Fibroblast of villous mesenchyme (primary cell): ENCODE measurements around the gene SSH3. TPM values are rescaled to one million over a fixed set of nuclear protein-coding genes. Genes with fewer than 3 reads are reported as not detected.

Experiments
- DNase-seq: peaks from one replicate; pipeline ENCODE4 v3.0.0-alpha.2; 2010; ENCODE audit warnings: low read depth
- H3K4me3 ChIP-seq: 2 replicates; pipeline ENCODE4 v1.5.1; 2011; ENCODE audit warnings: low read depth, mild to moderate bottlenecking, low read length
- total RNA-seq: library from RNA; depleted of rRNA; stranded (reverse); fragments of >200 nt; gene quantifications from 2 replicates; pipeline ENCODE4 v1.2.3, GENCODE V29; 2012
- TF ChIP-seq, protein P1 (sequence below): IDR thresholded peaks from 2 replicates; pipeline ENCODE4 v1.5.1; 2012; ENCODE audit warnings: low read depth, mild to moderate bottlenecking, low read length; ENCODE audit not compliant: insufficient read depth

The SSH3 gene
- total RNA-seq, result 16.1 and 21.2 TPM in 2 replicates

DNA sequence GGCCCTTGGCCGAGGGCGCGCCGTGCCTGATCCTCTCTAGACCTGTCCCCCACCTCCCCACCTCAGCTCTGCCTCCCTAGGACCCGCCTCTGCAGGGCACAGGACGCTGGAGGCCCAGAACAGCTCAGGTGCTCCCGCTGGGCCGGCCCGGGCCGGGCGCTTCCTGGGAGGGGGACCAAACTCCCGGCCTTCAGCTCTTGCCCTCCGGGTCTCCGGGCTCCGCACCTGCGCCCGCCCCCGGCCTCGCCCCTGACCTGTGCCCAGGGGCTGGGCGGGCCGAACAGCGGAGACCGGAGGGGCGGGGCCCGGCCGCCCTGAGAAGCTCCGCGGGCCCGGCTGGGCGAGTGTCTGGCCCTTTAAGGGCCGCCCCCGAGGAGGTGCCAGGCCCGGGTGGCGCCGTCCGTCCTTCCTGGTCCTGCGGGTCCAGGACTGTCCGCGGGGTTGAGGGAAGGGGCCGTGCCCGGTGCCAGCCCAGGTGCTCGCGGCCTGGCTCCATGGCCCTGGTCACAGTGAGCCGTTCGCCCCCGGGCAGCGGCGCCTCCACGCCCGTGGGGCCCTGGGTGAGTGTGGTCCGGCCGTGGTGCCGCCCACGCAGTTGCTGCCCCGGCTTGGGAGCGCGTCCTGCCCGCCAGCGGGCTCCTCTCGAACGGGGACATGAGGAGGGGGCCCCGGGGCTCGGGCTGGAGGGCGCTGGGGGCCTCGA lies at the start of gene SSH3:
Gene SSH3, plus strand, starts transcription at position 399 of the 703 bp plus-strand sequence. Its CDS starts 96 bp downstream, at position 495.
- TF ChIP-seq, protein P1, sequence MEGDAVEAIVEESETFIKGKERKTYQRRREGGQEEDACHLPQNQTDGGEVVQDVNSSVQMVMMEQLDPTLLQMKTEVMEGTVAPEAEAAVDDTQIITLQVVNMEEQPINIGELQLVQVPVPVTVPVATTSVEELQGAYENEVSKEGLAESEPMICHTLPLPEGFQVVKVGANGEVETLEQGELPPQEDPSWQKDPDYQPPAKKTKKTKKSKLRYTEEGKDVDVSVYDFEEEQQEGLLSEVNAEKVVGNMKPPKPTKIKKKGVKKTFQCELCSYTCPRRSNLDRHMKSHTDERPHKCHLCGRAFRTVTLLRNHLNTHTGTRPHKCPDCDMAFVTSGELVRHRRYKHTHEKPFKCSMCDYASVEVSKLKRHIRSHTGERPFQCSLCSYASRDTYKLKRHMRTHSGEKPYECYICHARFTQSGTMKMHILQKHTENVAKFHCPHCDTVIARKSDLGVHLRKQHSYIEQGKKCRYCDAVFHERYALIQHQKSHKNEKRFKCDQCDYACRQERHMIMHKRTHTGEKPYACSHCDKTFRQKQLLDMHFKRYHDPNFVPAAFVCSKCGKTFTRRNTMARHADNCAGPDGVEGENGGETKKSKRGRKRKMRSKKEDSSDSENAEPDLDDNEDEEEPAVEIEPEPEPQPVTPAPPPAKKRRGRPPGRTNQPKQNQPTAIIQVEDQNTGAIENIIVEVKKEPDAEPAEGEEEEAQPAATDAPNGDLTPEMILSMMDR, result no peak
- DNase-seq, result peak; percentile 57

GRCh38 chr11:67253872-67254624 lies 49.3 kb upstream of the SSH3 start:
- no peak for DNase-seq
- TF ChIP-seq, protein P1, result no peak

More for the DNA sequence above, at the start of gene SSH3:
- H3K4me3 ChIP-seq, result peak within 1 kb of the TSS; percentile 77

GRCh38 chr11:67254798-67255197 lies 48.5 kb upstream of the SSH3 start:
- TF ChIP-seq, protein P1, result no peak
- H3K4me3 ChIP-seq, result no peak overlapping the region
- DNase-seq, result no peak

More at GRCh38 chr11:67253872-67254624, 49.3 kb upstream of the SSH3 start:
- no peak overlapping the region for H3K4me3 ChIP-seq

DNA sequence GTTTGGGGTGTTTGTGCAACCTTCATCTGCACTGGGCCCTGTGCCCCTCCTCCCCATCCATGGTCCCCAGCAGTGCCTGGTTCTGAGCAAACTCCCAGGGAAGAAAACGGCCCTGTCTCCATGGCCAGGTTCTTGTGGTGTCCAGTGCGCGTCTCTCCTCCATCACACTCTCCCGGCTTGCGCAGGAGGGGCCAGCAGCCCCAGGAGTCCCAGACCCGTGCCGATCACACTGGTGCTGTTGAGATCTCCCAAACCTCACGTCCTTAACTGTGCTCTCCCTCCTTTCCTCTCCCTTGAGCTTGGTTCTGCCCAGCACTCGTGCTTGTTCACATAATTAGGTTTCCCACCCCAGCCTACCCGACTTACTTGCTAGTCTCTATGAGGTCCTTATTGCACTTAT lies 48.0 kb upstream of the SSH3 start:
- TF ChIP-seq, protein P1, result no peak
- no peak for DNase-seq

GRCh38 chr11:67255864-67256263 lies 47.5 kb upstream of the SSH3 start:
- TF ChIP-seq, protein P1, result no peak
- no peak for DNase-seq
- no peak overlapping the region for H3K4me3 ChIP-seq

More for the DNA sequence above, 48.0 kb upstream of the SSH3 start:
- H3K4me3 ChIP-seq, result no peak overlapping the region

GRCh38 chr11:67256477-67257135 lies 46.7 kb upstream of the SSH3 start:
- H3K4me3 ChIP-seq, result no peak overlapping the region
- DNase-seq, result no peak
- TF ChIP-seq, protein P1, result no peak
